SH-SY5Y (cell line): ENCODE results near the gene FAM111A.

ENCODE experiments used
- GATA2 ChIP-seq: IDR thresholded peaks from 2 replicates; pipeline ENCODE4 v1.6.1; 2011; ENCODE audit warnings: mild to moderate bottlenecking, low read depth, low read length
- GATA3 ChIP-seq: IDR thresholded peaks from 2 replicates; pipeline ENCODE4 v1.6.1; 2011; ENCODE audit warnings: low read depth, mild to moderate bottlenecking, low read length, moderate library complexity

FAM111A gene

GRCh38 chr11:59199546-59200422 lies 57.1 kb downstream of the FAM111A start:
- TF ChIP-seq GATA2 = no peak
- no peak for TF ChIP-seq GATA3

- TF ChIP-seq GATA3 (no peak), GATA2 (no peak)
These were observed 57.7 kb downstream of the FAM111A start for GRCh38 chr11:59200423-59200746.

GRCh38 chr11:59201353-59201752 lies 58.7 kb downstream of the FAM111A start:
- no peak for TF ChIP-seq GATA2
- no peak for TF ChIP-seq GATA3
